ENCODE measurements around the gene ZNF674. TPM values are rescaled to one million over a fixed set of nuclear protein-coding genes. Genes with fewer than 3 reads are reported as not detected.

Gene ZNF674
- total and polyA plus RNA-seq, 9 of the 15 experiments (the other 6 are each of a cell fraction or from before 2014, with no cell fraction given): 1.2 to 4.7 (median 2.6) TPM

DNA sequence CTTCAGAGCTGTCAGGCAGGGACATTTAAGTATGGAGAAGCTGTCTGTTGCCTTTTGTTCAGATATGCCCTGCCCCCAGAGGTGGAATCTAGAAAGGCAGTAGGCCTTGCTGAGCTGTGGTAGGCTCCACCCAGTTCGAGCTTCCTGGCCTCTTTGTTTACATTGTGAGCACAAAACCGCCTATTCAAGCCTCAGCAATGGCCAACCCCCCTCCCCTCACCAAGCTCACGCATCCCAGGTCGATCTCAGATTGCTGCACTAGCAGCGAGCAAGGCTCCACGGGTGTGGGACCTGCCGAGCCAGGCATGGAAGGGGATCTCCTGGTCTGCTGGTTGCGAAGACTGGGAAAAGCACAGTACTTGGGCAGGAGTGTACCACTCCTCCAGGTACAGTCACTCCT is 59.3 kb downstream of the ZNF674 start (continued):
- no peak for TF ChIP-seq ZNF766 (CRISPR knock-in tag; conservative IDR thresholded peaks at IDR 0.05)
- TF ChIP-seq, protein P1, sequence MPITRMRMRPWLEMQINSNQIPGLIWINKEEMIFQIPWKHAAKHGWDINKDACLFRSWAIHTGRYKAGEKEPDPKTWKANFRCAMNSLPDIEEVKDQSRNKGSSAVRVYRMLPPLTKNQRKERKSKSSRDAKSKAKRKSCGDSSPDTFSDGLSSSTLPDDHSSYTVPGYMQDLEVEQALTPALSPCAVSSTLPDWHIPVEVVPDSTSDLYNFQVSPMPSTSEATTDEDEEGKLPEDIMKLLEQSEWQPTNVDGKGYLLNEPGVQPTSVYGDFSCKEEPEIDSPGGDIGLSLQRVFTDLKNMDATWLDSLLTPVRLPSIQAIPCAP (CRISPR knock-in tag; IDR thresholded peaks at IDR 0.05; ENCODE audit: borderline replicate concordance): no peak
- TF ChIP-seq TAF1 (IDR thresholded peaks at IDR 0.05; ENCODE audit: control insufficient read depth, extremely low read depth, insufficient read depth, low read length, severe bottlenecking): no peak
- no peak for TF ChIP-seq ARID4B (CRISPR knock-in tag; IDR thresholded peaks at IDR 0.05)
- TF ChIP-seq PRMT5 (CRISPR knock-in tag; IDR thresholded peaks at IDR 0.05): no peak
- TF ChIP-seq ERF (CRISPR knock-in tag; IDR thresholded peaks at IDR 0.05): no peak

Data from K562 (cell line).